ENCODE results near the gene AOPEP.

AOPEP gene

GRCh38 chr9:94872891-94873511, 146.5 kb downstream of the AOPEP start:
- no peak for DNase-seq

DNA sequence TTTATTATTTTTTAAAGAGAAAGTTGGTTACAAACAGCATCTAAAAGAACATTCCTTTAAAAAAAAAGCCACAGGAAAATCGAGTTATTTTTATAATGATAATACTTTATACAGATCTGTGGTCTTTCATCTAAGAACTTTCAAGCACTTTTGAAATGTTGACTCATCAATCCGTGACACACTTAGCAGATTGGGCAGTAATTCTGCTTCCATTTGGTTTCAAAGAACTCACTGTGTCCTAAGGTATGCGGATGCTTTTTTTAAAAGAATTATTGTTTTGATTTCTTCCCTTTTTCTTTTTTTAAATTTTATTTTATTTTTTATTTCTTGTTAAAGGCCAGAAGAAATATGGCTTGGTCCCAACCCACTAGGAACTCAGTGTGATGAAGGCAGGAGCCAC, 147.8 kb downstream of the AOPEP start:
- DNase-seq = no peak

GRCh38 chr9:94875300-94876020, 149.0 kb downstream of the AOPEP start:
- DNase-seq = no peak

- peak; percentile 65 for DNase-seq
Observed at GRCh38 chr9:94878804-94879203, 152.3 kb downstream of the AOPEP start.

DNA sequence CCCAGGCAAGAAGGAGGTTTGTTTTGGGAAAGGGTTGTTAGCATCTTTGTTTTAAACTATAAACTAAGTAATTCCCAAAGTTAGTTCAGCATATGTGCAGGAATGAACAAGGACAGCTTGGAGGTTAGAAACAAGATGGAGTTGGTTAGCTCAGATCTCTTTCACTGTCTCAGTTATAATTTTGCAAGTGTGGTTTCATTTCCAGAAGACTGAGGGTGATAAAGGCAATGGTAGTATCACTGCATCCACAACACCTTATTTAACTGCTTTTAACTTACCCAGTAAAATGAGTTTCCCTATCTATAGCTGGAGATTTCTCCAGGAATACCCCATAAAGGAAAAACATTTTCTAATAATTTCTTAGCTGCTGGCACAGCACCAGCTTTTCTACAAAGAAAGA, 152.7 kb downstream of the AOPEP start:
- DNase-seq = no peak

DNA sequence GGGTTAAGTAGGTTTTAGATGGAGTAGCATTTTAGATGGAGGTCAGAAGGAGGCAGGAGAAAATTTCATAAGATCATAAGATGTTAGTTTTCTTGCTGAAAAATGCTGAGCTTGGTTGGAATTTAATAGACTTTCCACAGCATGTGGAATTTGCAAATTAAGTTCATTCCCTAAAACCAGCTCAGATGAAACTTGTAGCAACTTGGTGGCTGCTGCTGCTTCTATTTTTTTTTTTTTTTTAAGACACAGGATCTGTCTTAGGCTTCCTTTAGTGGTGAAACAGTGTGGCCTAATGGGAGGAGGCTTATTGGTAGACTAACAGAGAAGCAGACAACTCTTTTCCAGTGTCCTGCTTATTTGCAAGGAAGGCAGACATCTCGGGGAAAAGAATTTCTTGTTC, 154.5 kb downstream of the AOPEP start:
- DNase-seq = no peak

DNA sequence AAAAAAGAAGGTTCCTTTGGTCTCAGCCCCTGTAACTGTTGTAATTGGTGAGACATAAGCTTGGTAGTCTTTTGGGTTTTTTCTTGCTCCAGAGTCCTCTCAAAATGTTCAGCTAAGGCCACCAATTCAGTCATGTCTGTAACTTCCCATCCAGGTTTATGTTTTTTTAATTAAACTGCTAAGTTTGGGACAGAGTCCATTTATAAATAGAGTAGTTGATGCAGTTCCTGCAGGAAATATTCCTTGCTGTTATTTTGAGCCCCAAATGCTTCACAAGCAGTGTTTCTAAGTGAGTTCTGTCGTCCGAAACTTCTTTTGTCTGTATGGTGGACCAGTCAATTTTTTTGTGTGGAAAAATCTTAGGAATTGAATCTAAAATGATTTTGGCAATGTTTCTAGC, 155.0 kb downstream of the AOPEP start:
- no peak for DNase-seq

GRCh38 chr9:94881940-94882339, 155.4 kb downstream of the AOPEP start:
- DNase-seq = no peak

- no peak for DNase-seq
Observed at GRCh38 chr9:94882966-94883641, 156.6 kb downstream of the AOPEP start.

DNA sequence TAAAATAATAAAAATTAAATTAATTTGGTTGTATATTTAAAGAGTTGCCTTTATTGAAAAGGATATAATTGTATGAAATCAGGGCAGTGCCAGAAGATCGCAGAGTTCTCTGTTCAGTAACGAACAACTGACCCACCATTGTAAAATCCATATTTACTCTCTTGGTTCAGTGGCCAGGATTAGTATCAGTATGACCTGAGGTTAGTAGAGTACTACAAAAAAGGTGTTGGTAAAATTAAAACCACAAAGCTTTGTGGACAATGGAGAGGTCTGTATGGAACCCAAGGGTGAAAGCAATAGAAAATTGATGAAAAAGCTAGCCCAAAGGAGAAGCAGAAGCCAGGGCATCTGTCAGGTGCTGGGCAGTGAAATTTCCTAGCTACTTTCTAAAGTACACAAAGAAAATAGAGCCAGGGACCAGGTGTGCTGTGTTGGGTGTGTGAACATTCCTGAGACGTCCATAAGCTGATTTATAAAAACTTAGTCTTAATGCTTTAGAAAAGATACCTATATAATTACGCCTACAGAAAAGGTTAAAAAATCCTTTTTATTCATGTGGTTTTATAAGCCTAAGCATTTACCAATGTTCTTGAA, 159.5 kb downstream of the AOPEP start:
- no peak for DNase-seq

DNA sequence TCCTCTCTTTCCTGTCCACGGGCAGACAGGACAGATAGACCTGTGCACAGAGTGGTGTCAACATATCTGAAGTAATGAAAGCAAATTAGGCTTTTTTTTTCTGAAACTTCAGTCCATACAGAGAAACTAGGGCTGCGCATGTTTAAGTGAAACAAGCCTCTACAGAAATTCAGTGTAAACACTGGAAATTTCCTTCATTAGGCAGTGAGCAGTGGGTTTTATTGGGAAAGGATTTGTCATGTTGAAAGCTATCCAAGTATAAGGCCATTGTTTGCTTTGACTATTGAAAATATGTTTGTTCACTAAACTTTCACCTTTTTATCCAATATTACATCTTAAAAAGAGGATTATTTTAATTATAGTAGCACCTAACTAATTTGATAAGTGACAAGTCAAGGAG, 161.2 kb downstream of the AOPEP start:
- no peak for DNase-seq

GRCh38 chr9:94888775-94889174, 162.3 kb downstream of the AOPEP start:
- no peak for DNase-seq

- no peak for DNase-seq
Observed at GRCh38 chr9:94889628-94890027, 163.1 kb downstream of the AOPEP start.

GRCh38 chr9:94891183-94891582, 164.7 kb downstream of the AOPEP start:
- no peak for DNase-seq

DNA sequence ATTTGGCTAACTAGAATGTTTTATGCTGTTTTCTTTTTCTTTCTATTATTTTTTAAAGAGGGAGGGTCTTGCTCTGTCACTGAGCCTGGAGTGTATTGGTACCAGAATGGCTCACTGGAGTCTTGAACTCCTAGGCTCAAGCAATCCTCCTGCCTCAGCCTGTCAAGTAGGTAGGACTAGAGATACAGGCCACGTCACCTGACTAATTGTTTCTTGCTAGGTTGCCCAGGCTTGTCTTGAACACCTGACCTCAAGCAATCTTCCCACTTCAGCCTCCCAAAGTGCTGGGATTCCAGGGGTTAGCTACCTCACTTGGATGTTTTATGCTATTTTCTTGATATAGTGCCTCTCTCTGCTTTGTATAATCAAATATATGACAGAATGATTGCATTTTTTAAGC, 166.2 kb downstream of the AOPEP start:
- no peak for DNase-seq

- DNase-seq = no peak
Observed at GRCh38 chr9:94894094-94894699, 167.7 kb downstream of the AOPEP start.

GRCh38 chr9:94895668-94896067, 169.2 kb downstream of the AOPEP start:
- DNase-seq = no peak

DNA sequence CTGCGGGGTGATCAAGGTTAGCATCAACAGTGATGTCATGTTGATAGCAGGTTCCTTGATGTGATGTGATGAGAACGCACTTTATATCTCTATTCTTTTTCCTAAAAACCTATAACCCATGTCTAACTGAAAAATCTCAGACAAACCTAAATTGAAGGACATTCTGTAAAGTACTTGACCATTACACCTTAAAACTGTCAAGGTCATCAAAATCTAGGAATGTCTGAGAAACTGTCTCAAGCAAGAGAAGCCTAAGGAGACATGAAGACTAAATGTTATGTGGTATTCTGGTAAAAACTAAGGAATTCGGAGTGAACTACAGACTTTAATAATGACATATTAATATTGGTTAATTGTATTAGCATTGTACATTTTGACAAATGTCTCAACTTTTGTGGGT, 170.0 kb downstream of the AOPEP start:
- DNase-seq = no peak

DNA sequence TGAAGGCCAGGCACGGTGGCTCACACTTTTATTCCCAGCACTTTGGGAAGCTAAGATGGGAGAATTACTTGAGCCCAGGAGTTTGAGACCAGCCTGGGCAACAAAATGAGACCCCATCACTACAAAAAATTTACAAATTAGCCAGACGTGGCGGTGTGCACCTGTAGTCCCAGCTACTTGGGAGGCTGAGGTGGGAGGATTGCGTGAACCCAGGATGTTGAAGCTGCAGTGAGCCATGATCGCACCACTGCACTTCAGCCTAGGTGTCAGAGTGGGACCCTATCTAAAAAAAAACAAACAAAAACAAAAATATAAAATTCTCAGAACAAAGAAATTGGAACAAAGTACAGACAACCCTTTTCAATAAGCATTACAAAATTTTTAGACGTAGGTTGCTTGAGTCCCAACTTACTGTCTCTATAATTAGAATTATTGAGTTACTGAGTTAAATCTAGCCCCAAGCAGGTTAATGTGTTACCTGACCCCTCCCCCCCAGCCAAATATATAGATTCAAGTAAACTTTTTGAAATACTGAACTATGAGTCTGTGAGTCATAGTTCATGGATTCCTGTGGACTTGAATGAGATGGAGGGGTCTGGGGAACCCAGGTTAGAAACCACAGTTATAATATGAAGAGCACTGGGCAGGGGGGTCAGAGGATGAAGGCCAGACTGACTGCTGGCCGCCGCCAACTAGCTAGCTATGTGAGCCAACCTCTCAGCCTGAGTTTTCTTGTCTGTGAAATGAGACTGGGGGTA, 173.1 kb downstream of the AOPEP start:
- no peak for DNase-seq

- DNase-seq = no peak
Observed at GRCh38 chr9:94900222-94901018, 173.9 kb downstream of the AOPEP start.

- no peak for DNase-seq
Observed at GRCh38 chr9:94901019-94901363, 174.5 kb downstream of the AOPEP start.

DNA sequence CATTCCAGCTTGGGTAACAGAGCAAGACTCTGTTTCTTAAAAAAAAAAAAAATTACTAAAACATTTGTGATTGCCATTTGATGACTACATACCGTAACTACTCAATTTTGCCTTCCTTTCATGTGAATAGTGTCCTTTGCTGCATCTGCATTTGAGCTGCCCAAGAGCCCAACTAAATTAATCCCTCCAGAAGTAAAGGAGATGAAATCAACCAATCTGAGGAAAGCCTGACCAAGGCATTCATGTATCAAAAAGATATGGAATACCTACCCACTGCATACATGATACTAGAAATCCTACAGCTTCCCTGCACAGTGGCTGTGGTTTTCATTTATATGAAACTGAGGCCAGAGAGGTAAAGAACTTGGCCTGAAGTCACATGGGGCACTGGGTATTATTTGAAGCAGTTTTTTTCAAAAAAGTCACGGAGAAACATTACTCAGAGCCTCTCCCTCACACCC, 177.5 kb downstream of the AOPEP start:
- DNase-seq = no peak
